Right lobe of liver (tissue), 4 donors: Measurements from ENCODE around the gene FBXO28.

Source experiments
- CTCF ChIP-seq, 4 donors: fragments of 200-600 bp in 3 of 4; fragments of 450-650 bp in 1 of 4; IDR thresholded peaks; one replicate each; pipeline versions ENCODE4 v1.5.1 to v1.8.0; 2016 to 2022; ENCODE audit warnings: antibody characterized with exemption in 4 of 4, mild to moderate bottlenecking in 2 of 4
- POLR2A ChIP-seq: fragments of 450-650 bp; IDR thresholded peaks from one replicate; pipeline ENCODE4 v1.6.1; 2017; ENCODE audit warnings: antibody characterized with exemption, mild to moderate bottlenecking
- donor health status: DM: no; HTN: no; CAD: no.
- donor health status: DM: no; HTN: no; CAD: no.
- donor health status: DM: no; HTN: yes; CAD: no.

- TF ChIP-seq CTCF (IDR thresholded peaks at IDR 0.05) (no peak), POLR2A (no peak)
These were observed 4.8 kb downstream of the FBXO28 start for GRCh38 chr1:224118688-224119087.
